Progenitor cell of endocrine pancreas (in vitro differentiated cells): Measurements from ENCODE around the gene AMFR. TPM values are rescaled to one million over a fixed set of nuclear protein-coding genes. Genes with fewer than 3 reads are reported as not detected.

Source experiments
- DNase-seq: peaks from one replicate; pipeline ENCODE4 v3.0.0; 2021; ENCODE audit warnings: low spot score; ENCODE audit not compliant: unreplicated experiment
- H3K27ac Mint-ChIP-seq: 2 replicates; pipeline ENCODE4 v1.8.0; 2021; ENCODE audit warnings: mild to moderate bottlenecking, moderate library complexity, mixed read lengths
- H3K27me3 Mint-ChIP-seq: 2 replicates; pipeline ENCODE4 v1.8.0; 2021; ENCODE audit warnings: mixed read lengths
- H3K36me3 Mint-ChIP-seq: 2 replicates; pipeline ENCODE4 v1.8.0; 2022; ENCODE audit warnings: mixed read lengths; ENCODE audit not compliant: insufficient read depth
- H3K4me1 Mint-ChIP-seq: 2 replicates; pipeline ENCODE4 v1.8.0; 2021; ENCODE audit warnings: low read depth, mixed read lengths
- H3K4me3 Mint-ChIP-seq: 2 replicates; pipeline ENCODE4 v1.8.0; 2021; ENCODE audit warnings: low read depth, mild to moderate bottlenecking, moderate library complexity, mixed read lengths
- H3K9me3 Mint-ChIP-seq: 2 replicates; pipeline ENCODE4 v1.8.0; 2021; ENCODE audit warnings: low read depth, mixed read lengths
- total RNA-seq: library from RNA; stranded (reverse); gene quantifications from 2 replicates; pipeline ENCODE4 v1.2.1, GENCODE V29; 2021
- TF ChIP-seq, protein P1 (sequence below): fragments of 200-600 bp; sonication (generic); IDR thresholded peaks from one replicate; pipeline ENCODE4 v1.5.0; 2021; ENCODE audit warnings: antibody characterized with exemption, mild to moderate bottlenecking; ENCODE audit not compliant: unreplicated experiment

Gene AMFR
- total RNA-seq, 1 donor from 2014 or later: 55.8 TPM

DNA sequence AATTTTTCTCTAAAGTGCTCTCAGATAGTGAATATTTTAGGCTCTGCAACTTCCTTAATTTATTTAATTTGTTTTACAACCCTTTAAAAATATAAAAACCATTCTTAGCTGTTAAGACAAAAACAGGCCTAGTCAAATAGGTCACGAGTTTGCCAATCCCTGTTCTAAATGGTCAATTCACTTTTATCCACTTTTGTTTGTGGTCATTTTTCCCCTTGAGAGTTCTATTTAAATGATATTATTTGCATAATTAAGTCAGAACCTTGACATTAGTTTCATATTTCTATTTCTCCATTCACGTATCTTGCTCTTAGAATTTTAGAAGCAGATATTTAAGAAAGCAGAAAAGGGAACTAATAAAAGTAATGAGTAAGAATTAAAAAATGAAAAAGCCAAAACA lies 4.0 kb downstream of the AMFR start:
- H3K4me1 Mint-ChIP-seq: peaks cover 31% of the 10 kb centered on the region
- no peaks in the 10 kb centered on the region for H3K36me3 Mint-ChIP-seq
- no peaks in the 10 kb centered on the region for H3K9me3 Mint-ChIP-seq
- no peaks in the 10 kb centered on the region for H3K27me3 Mint-ChIP-seq
- TF ChIP-seq, protein P1, sequence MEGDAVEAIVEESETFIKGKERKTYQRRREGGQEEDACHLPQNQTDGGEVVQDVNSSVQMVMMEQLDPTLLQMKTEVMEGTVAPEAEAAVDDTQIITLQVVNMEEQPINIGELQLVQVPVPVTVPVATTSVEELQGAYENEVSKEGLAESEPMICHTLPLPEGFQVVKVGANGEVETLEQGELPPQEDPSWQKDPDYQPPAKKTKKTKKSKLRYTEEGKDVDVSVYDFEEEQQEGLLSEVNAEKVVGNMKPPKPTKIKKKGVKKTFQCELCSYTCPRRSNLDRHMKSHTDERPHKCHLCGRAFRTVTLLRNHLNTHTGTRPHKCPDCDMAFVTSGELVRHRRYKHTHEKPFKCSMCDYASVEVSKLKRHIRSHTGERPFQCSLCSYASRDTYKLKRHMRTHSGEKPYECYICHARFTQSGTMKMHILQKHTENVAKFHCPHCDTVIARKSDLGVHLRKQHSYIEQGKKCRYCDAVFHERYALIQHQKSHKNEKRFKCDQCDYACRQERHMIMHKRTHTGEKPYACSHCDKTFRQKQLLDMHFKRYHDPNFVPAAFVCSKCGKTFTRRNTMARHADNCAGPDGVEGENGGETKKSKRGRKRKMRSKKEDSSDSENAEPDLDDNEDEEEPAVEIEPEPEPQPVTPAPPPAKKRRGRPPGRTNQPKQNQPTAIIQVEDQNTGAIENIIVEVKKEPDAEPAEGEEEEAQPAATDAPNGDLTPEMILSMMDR: no peak
- DNase-seq: no peak
- H3K4me3 Mint-ChIP-seq: no peak overlapping the region
- no peak overlapping the region for H3K27ac Mint-ChIP-seq

GRCh38 chr16:56420613-56421012 lies 4.7 kb downstream of the AMFR start:
- Mint-ChIP-seq H3K9me3 (no peaks in the 10 kb centered on the region), H3K36me3 (no peaks in the 10 kb centered on the region), H3K27ac (peak overlapping the region; percentile 71), H3K4me1 (peaks cover 26% of the 10 kb centered on the region), H3K27me3 (no peaks in the 10 kb centered on the region), H3K4me3 (no peak overlapping the region)
- DNase-seq: no peak
- TF ChIP-seq, protein P1: no peak

- Mint-ChIP-seq H3K27ac (peak overlapping the region; percentile 71), H3K4me1 (peaks cover 29% of the 10 kb centered on the region), H3K9me3 (no peaks in the 10 kb centered on the region), H3K4me3 (no peak overlapping the region), H3K27me3 (no peaks in the 10 kb centered on the region), H3K36me3 (no peaks in the 10 kb centered on the region)
- TF ChIP-seq, protein P1: peak; percentile 17
- no peak for DNase-seq
These were observed 5.4 kb downstream of the AMFR start for GRCh38 chr16:56419740-56420548.

DNA sequence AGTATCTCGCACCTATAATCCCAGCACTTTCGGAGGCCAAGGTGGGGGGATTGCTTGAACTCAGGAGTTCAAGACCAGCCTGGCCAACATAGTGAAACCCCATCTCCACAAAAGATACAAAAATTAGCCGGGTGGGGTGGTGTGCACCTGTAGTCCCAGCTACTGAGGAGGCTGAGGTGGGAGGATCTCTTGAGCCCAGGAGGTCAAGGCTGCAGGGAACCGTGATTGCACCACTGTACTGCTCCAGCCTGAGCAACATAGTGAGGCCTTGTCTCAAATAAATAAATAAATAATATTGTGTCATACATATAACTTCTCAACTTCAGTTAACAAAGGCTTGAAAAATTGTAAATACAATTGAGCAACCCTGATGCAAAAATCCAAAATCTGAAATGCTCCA lies 8.2 kb downstream of the AMFR start:
- DNase-seq: no peak
- H3K27ac Mint-ChIP-seq: no peak overlapping the region
- H3K9me3 Mint-ChIP-seq: no peaks in the 10 kb centered on the region
- H3K27me3 Mint-ChIP-seq: no peaks in the 10 kb centered on the region
- H3K4me3 Mint-ChIP-seq: no peak overlapping the region
- TF ChIP-seq, protein P1: no peak
- peaks cover 3% of the 10 kb centered on the region for H3K36me3 Mint-ChIP-seq
- peaks cover 14% of the 10 kb centered on the region for H3K4me1 Mint-ChIP-seq

- Mint-ChIP-seq H3K36me3 (peaks cover 11% of the 10 kb centered on the region), H3K4me3 (no peak overlapping the region), H3K9me3 (no peaks in the 10 kb centered on the region), H3K27me3 (no peaks in the 10 kb centered on the region), H3K4me1 (peaks cover 9% of the 10 kb centered on the region), H3K27ac (no peak overlapping the region)
- no peak for DNase-seq
- TF ChIP-seq, protein P1: no peak
These were observed 9.5 kb downstream of the AMFR start for GRCh38 chr16:56415875-56416274.
